ENCODE results near the gene ADGRB2. TPM values are rescaled to one million over a fixed set of nuclear protein-coding genes. Genes with fewer than 3 reads are reported as not detected.

Gene ADGRB2
- total and polyA plus RNA-seq, 5 experiments from 2014 or later, result 0.05 to 0.18 (median 0.10) TPM; not detected in 2

DNA sequence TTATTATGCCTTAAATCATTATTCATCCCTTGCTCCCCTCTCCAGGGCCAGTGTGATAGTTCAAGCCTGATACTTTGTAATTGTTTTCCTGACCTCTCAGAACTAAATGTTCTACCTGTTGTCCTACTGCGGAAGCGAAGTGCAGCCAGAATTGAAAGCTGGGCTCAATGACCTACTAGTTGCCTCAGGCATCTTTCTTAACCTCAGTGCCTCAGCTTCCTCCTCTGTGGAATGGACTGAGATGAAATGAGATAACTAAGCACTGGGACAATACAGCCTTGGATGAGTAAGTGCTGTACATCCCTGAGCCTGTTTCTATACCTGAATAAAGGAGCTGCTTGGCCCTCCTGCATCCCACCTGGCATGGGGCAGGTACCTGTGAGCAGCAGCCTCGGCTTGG is 86.7 kb downstream of the ADGRB2 start:
- ATAC-seq (no peak), DNase-seq (no peak)
- no peaks in the 10 kb centered on the region for H3K9me3 Mint-ChIP-seq
- no peaks in the 10 kb centered on the region for H3K36me3 Mint-ChIP-seq
- POLR2A ChIA-PET, result no interaction called here
- no peak overlapping the region for H3K27ac Mint-ChIP-seq
- H3K4me3 Mint-ChIP-seq, result no peak overlapping the region
- H3K27me3 Mint-ChIP-seq, result peaks cover 0 to 13% (median 4%) of the 10 kb centered on the region in 5 donors
- no peaks in the 10 kb centered on the region for H3K4me1 Mint-ChIP-seq

Small RNAs within 50 kb of the gene (microRNA-seq; reads per million reads assigned to microRNA genes)
- not detected for gene MIR4254 (ENCODE audit: borderline microRNAs expressed)

Other genes with a start within 250 kb of the ADGRB2 start
- not detected for gene TINAGL1, start 187.8 kb downstream of the ADGRB2 start, total RNA-seq
- gene TINAGL1, start 187.8 kb downstream of the ADGRB2 start, polyA plus RNA-seq, result not detected
- gene HCRTR1, start 146.7 kb downstream of the ADGRB2 start, total RNA-seq, result not detected
- gene HCRTR1, start 146.7 kb downstream of the ADGRB2 start, polyA plus RNA-seq, result not detected
- gene PEF1, start 119.5 kb downstream of the ADGRB2 start, total RNA-seq, result 10 to 100 TPM; 35.3 to 36.3 TPM
- gene PEF1, start 119.5 kb downstream of the ADGRB2 start, polyA plus RNA-seq, result 10 to 100 TPM; 60.6 to 87.3 (median 77.8) TPM
- not detected for gene COL16A1, start 60.3 kb downstream of the ADGRB2 start, total RNA-seq
- under 1 TPM in 1 of 3 donors, not detected in 2; 0.20 TPM for gene COL16A1, start 60.3 kb downstream of the ADGRB2 start, polyA plus RNA-seq
- under 1 TPM in 1 of 2 experiments, not detected in 1; 0.36 TPM for gene SPOCD1, start 51.7 kb upstream of the ADGRB2 start, total RNA-seq
- gene SPOCD1, start 51.7 kb upstream of the ADGRB2 start, polyA plus RNA-seq, result not detected
- 100 to 1,000 TPM; 230 to 235 TPM for gene PTP4A2, start 174.0 kb upstream of the ADGRB2 start, total RNA-seq
- 100 to 1,000 TPM; 287 to 748 (median 546) TPM for gene PTP4A2, start 174.0 kb upstream of the ADGRB2 start, polyA plus RNA-seq
- 100 to 1,000 TPM; 121 to 130 TPM for gene KHDRBS1, start 249.5 kb upstream of the ADGRB2 start, total RNA-seq
- gene KHDRBS1, start 249.5 kb upstream of the ADGRB2 start, polyA plus RNA-seq, result 100 to 1,000 TPM in 1 of 3 donors, 10 to 100 TPM in 2; 92.1 to 115 (median 99.2) TPM

Data from naive thymus-derived CD8-positive, alpha-beta T cell (primary cell).